ENCODE measurements around the gene PRR19. TPM values are rescaled to one million over a fixed set of nuclear protein-coding genes. Genes with fewer than 3 reads are reported as not detected.
A peak's percentile ranks its signal among the peaks of the same experiment; 100 is the strongest.

Gene PRR19
- total RNA-seq, 4 donors from 2014 or later = 0.73 to 1.7 (median 1.1) TPM

GRCh38 chr19:42315024-42315423, 13.1 kb downstream of the PRR19 start:
- Histone ChIP-seq H3K4me1 (peaks cover 19% of the 10 kb centered on the region), H3K9me3 (no peaks in the 10 kb centered on the region), H3K27ac (no peak overlapping the region), H3K27me3 (peaks cover 29% of the 10 kb centered on the region), H3K36me3 (no peaks in the 10 kb centered on the region), H3K4me3 (no peak overlapping the region)
- TF ChIP-seq POLR2A (IDR thresholded peaks at IDR 0.05) = no peak
- TF ChIP-seq EP300 (IDR thresholded peaks at IDR 0.05) = no peak
- WGBS = 75% methylated on average over 5 of the region's 5 CpGs
- DNase-seq (ENCODE audit: low spot score in 2 of 2) = no peak

GRCh38 chr19:42316223-42317211, 14.6 kb downstream of the PRR19 start:
- no peak for TF ChIP-seq EP300 (IDR thresholded peaks at IDR 0.05)
- no peak for TF ChIP-seq POLR2A (IDR thresholded peaks at IDR 0.05)
- TF ChIP-seq POLR2AphosphoS5 (IDR thresholded peaks at IDR 0.05) = no peak
- TF ChIP-seq, protein P1, sequence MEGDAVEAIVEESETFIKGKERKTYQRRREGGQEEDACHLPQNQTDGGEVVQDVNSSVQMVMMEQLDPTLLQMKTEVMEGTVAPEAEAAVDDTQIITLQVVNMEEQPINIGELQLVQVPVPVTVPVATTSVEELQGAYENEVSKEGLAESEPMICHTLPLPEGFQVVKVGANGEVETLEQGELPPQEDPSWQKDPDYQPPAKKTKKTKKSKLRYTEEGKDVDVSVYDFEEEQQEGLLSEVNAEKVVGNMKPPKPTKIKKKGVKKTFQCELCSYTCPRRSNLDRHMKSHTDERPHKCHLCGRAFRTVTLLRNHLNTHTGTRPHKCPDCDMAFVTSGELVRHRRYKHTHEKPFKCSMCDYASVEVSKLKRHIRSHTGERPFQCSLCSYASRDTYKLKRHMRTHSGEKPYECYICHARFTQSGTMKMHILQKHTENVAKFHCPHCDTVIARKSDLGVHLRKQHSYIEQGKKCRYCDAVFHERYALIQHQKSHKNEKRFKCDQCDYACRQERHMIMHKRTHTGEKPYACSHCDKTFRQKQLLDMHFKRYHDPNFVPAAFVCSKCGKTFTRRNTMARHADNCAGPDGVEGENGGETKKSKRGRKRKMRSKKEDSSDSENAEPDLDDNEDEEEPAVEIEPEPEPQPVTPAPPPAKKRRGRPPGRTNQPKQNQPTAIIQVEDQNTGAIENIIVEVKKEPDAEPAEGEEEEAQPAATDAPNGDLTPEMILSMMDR (IDR thresholded peaks at IDR 0.05) = no peak
- no peak overlapping the region for H3K4me3 ChIP-seq
- H3K27ac ChIP-seq = no peak overlapping the region
- no peak for DNase-seq (ENCODE audit: low spot score in 2 of 2)
- no peaks in the 10 kb centered on the region for H3K36me3 ChIP-seq
- H3K27me3 ChIP-seq = peaks cover 29% of the 10 kb centered on the region
- peaks cover 19% of the 10 kb centered on the region for H3K4me1 ChIP-seq
- no peaks in the 10 kb centered on the region for H3K9me3 ChIP-seq
- 44% methylated on average over 21 of the region's 28 CpGs for WGBS

GRCh38 chr19:42317535-42317934, 15.6 kb downstream of the PRR19 start:
- Histone ChIP-seq H3K4me1 (peaks cover 18% of the 10 kb centered on the region), H3K9me3 (no peaks in the 10 kb centered on the region), H3K27me3 (peaks cover 32% of the 10 kb centered on the region), H3K4me3 (no peak overlapping the region), H3K27ac (no peak overlapping the region), H3K36me3 (no peaks in the 10 kb centered on the region)
- 87% methylated on average over 13 of the region's 13 CpGs for WGBS
- no peak for DNase-seq (ENCODE audit: low spot score in 2 of 2)
- no peak for TF ChIP-seq POLR2AphosphoS5 (IDR thresholded peaks at IDR 0.05)
- TF ChIP-seq, protein P1 (IDR thresholded peaks at IDR 0.05) = no peak

GRCh38 chr19:42322305-42322704, 20.4 kb downstream of the PRR19 start:
- Histone ChIP-seq H3K4me1 (peaks cover 32% of the 10 kb centered on the region), H3K9me3 (no peaks in the 10 kb centered on the region), H3K27me3 (peaks cover 28% of the 10 kb centered on the region), H3K27ac (no peak overlapping the region), H3K36me3 (no peaks in the 10 kb centered on the region), H3K4me3 (no peak overlapping the region)
- WGBS = 55% methylated on average over 9 of the region's 9 CpGs
- DNase-seq (ENCODE audit: low spot score in 2 of 2) = no peak
- TF ChIP-seq POLR2AphosphoS5 (IDR thresholded peaks at IDR 0.05) (no peak), EP300 (IDR thresholded peaks at IDR 0.05) (no peak), POLR2A (IDR thresholded peaks at IDR 0.05) (no peak)
- TF ChIP-seq, protein P1 (IDR thresholded peaks at IDR 0.05) = no peak

GRCh38 chr19:42323473-42323851, 21.5 kb downstream of the PRR19 start:
- peaks cover 36% of the 10 kb centered on the region for H3K4me1 ChIP-seq
- DNase-seq (ENCODE audit: low spot score in 2 of 2) = no peak
- TF ChIP-seq POLR2AphosphoS5 (IDR thresholded peaks at IDR 0.05) = no peak
- no peak for TF ChIP-seq POLR2A (IDR thresholded peaks at IDR 0.05)
- TF ChIP-seq, protein P1 (IDR thresholded peaks at IDR 0.05) = no peak
- TF ChIP-seq EP300 (IDR thresholded peaks at IDR 0.05) = no peak
- no peak overlapping the region for H3K27ac ChIP-seq
- H3K4me3 ChIP-seq = peak overlapping the region; percentile 92
- peaks cover 28% of the 10 kb centered on the region for H3K27me3 ChIP-seq
- H3K36me3 ChIP-seq = no peaks in the 10 kb centered on the region
- WGBS = 53% methylated on average over 20 of the region's 29 CpGs
- no peaks in the 10 kb centered on the region for H3K9me3 ChIP-seq

All from suprapubic skin (tissue), 4 donors.